ENCODE results near the gene RHOD.

The RHOD gene

DNA sequence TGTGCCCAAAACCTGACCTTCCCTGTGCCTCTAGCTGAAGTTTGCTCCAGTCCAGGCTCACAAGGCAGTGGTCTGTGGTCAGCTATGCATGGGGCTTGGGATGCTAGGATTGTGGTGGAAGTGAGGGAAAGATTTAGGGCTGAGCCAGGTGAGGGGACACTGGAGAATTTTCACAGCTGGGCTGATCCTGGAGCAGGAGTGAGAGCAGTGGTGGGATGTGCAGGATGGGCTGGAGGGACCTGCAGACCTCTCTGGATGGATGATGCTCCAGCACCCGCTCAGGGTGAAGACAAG lies 38.5 kb downstream of the RHOD start:
- Histone ChIP-seq H3K9me3 (ENCODE audit: severe bottlenecking) (no peaks in the 10 kb centered on the region), H3K27ac (no peak overlapping the region), H3K36me3 (no peaks in the 10 kb centered on the region), H3K4me3 (ENCODE audit: low read depth, low read length) (no peak overlapping the region), H3K27me3 (ENCODE audit: insufficient read depth, low read depth, severe bottlenecking) (no peaks in the 10 kb centered on the region)
- no peak for TF ChIP-seq CTCF (IDR thresholded peaks at IDR 0.05; ENCODE audit: low read depth, low read length)
- no peak for DNase-seq

GRCh38 chr11:67098799-67099429 lies 42.3 kb downstream of the RHOD start:
- no peaks in the 10 kb centered on the region for H3K36me3 ChIP-seq
- no peak overlapping the region for H3K27ac ChIP-seq
- TF ChIP-seq CTCF (IDR thresholded peaks at IDR 0.05; ENCODE audit: low read depth, low read length), result no peak
- no peaks in the 10 kb centered on the region for H3K27me3 ChIP-seq (ENCODE audit: insufficient read depth, low read depth, severe bottlenecking)
- no peak overlapping the region for H3K4me3 ChIP-seq (ENCODE audit: low read depth, low read length)
- DNase-seq, result no peak
- H3K9me3 ChIP-seq (ENCODE audit: severe bottlenecking), result no peaks in the 10 kb centered on the region

GRCh38 chr11:67099831-67100324 lies 43.2 kb downstream of the RHOD start:
- no peak overlapping the region for H3K27ac ChIP-seq
- H3K27me3 ChIP-seq (ENCODE audit: insufficient read depth, low read depth, severe bottlenecking), result no peaks in the 10 kb centered on the region
- TF ChIP-seq CTCF (IDR thresholded peaks at IDR 0.05; ENCODE audit: low read depth, low read length), result no peak

GRCh38 chr11:67102664-67103063 lies 46.0 kb downstream of the RHOD start:
- TF ChIP-seq CTCF (IDR thresholded peaks at IDR 0.05; ENCODE audit: low read depth, low read length), result no peak
- peaks cover 3% of the 10 kb centered on the region for H3K9me3 ChIP-seq (ENCODE audit: severe bottlenecking)
- H3K4me3 ChIP-seq (ENCODE audit: low read depth, low read length), result no peak overlapping the region
- no peaks in the 10 kb centered on the region for H3K36me3 ChIP-seq
- no peaks in the 10 kb centered on the region for H3K27me3 ChIP-seq (ENCODE audit: insufficient read depth, low read depth, severe bottlenecking)
- no peak for DNase-seq
- no peak overlapping the region; the same call in 1 of the 2 replicates for H3K27ac ChIP-seq

More at GRCh38 chr11:67099831-67100324, 43.2 kb downstream of the RHOD start:
- no peaks in the 10 kb centered on the region for H3K9me3 ChIP-seq (ENCODE audit: severe bottlenecking)
- no peaks in the 10 kb centered on the region for H3K36me3 ChIP-seq
- DNase-seq, result no peak
- H3K4me3 ChIP-seq (ENCODE audit: low read depth, low read length), result no peak overlapping the region

DNA sequence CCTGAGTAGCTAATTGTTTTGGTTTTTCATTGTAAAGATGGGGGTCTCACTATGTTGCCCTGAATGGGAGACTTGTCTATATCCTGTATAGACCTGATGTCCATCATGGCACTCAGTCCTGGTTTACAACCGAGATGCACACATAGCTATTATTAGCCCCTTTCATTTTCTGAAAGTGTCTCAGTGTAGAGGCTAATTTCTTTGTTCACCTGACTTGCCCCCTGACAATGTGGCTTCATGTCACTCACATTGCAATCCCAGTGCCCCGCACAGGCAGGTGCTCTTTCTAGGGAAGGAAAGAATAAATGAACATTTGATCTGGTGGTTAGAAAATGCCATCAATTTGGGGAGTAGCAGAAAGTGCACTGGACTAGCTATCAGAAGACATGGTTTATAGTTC lies 49.3 kb downstream of the RHOD start:
- no peak for TF ChIP-seq CTCF (IDR thresholded peaks at IDR 0.05; ENCODE audit: low read depth, low read length)
- H3K9me3 ChIP-seq (ENCODE audit: severe bottlenecking), result peaks cover 3% of the 10 kb centered on the region
- DNase-seq, result no peak
- H3K36me3 ChIP-seq, result no peaks in the 10 kb centered on the region
- no peak overlapping the region for H3K4me3 ChIP-seq (ENCODE audit: low read depth, low read length)
- no peaks in the 10 kb centered on the region for H3K27me3 ChIP-seq (ENCODE audit: insufficient read depth, low read depth, severe bottlenecking)
- H3K27ac ChIP-seq, result no peak overlapping the region

- Histone ChIP-seq H3K4me3 (ENCODE audit: low read depth, low read length) (no peak overlapping the region), H3K9me3 (ENCODE audit: severe bottlenecking) (peaks cover 3% of the 10 kb centered on the region), H3K27ac (no peak overlapping the region), H3K27me3 (ENCODE audit: insufficient read depth, low read depth, severe bottlenecking) (no peaks in the 10 kb centered on the region), H3K36me3 (no peaks in the 10 kb centered on the region)
- DNase-seq, result no peak
- no peak for TF ChIP-seq CTCF (IDR thresholded peaks at IDR 0.05; ENCODE audit: low read depth, low read length)
These were observed 54.6 kb downstream of the RHOD start for GRCh38 chr11:67111261-67111660.
